PC-3 (cell line): Measurements from ENCODE around the gene GORASP1. TPM values are rescaled to one million over a fixed set of nuclear protein-coding genes. Genes with fewer than 3 reads are reported as not detected.

Experiments used
- ATAC-seq: fragments of 200-7000 bp; cut with Tn5 transposase; 2 replicates; pipeline ENCODE4 v1.9.1; 2020; ENCODE audit warnings: mild to moderate bottlenecking, moderate library complexity
- BruUV-seq: library from RNA; stranded (reverse); fragments of 400-500 nt; replicated peaks from 2 replicates; lab custom pipeline; 2021; lab: Mats Ljungman, UMichigan
- CTCF ChIA-PET: fragments of 300-600 bp; sonication (Branson Sonifier 250); formaldehyde crosslinking; loops from one replicate; lab custom pipeline; 2022; ENCODE audit warnings: antibody characterized with exemption; lab: Charles Lee
- POLR2A ChIA-PET: fragments of 300-600 bp; sonication (Branson Sonifier 250); formaldehyde crosslinking; loops from one replicate; lab custom pipeline; 2022; ENCODE audit warnings: antibody characterized with exemption; ENCODE audit not compliant: unreplicated experiment; lab: Charles Lee
- DNase-seq: peaks from one replicate; pipeline ENCODE4 v3.0.0-alpha.2; 2015
- H2AFZ ChIP-seq: fragments of 300-600 bp; sonication (generic); 2 replicates; pipeline ENCODE4 v1.6.0; 2016; ENCODE audit warnings: antibody characterized with exemption, low read length
- H3F3A ChIP-seq: fragments of 300-600 bp; sonication (generic); one replicate; pipeline ENCODE4 v1.6.0; 2017; ENCODE audit warnings: antibody characterized with exemption, low read length, control low read depth, mild to moderate bottlenecking; ENCODE audit not compliant: unreplicated experiment
- H3K27ac ChIP-seq: fragments of 300-600 bp; sonication (generic); 2 replicates; pipeline ENCODE4 v1.5.1; 2016; ENCODE audit warnings: mild to moderate bottlenecking, low read length
- H3K27me3 ChIP-seq: fragments of 300-600 bp; sonication (generic); 2 replicates; pipeline ENCODE4 v1.6.1; 2016; ENCODE audit warnings: low read length, mixed read lengths
- H3K36me3 ChIP-seq: fragments of 300-600 bp; sonication (generic); 2 replicates; pipeline ENCODE4 v1.6.1; 2016; ENCODE audit warnings: low read depth, mixed run types, low read length, mixed read lengths
- H3K4me1 ChIP-seq: fragments of 300-600 bp; sonication (generic); 2 replicates; pipeline ENCODE4 v1.5.1; 2016; ENCODE audit warnings: low read length; ENCODE audit not compliant: insufficient read depth
- H3K4me2 ChIP-seq: fragments of 300-600 bp; sonication (generic); 2 replicates; pipeline ENCODE4 v1.6.0; 2016; ENCODE audit warnings: low read length
- H3K4me3 ChIP-seq: fragments of 300-600 bp; sonication (generic); 2 replicates; pipeline ENCODE4 v1.5.1; 2016; ENCODE audit warnings: mild to moderate bottlenecking, low read length, mixed read lengths
- H3K79me2 ChIP-seq: fragments of 300-600 bp; sonication (generic); 2 replicates; pipeline ENCODE4 v1.6.1; 2017; ENCODE audit warnings: low read length, mixed read lengths
- H3K9ac ChIP-seq: fragments of 300-600 bp; sonication (generic); 2 replicates; pipeline ENCODE4 v1.6.0; 2016; ENCODE audit warnings: mild to moderate bottlenecking, low read length
- H3K9me2 ChIP-seq: fragments of 300-600 bp; sonication (generic); replicated peaks from 2 replicates; pipeline ENCODE4 v1.6.1; 2016; ENCODE audit warnings: mixed run types, low read length, mixed read lengths
- H3K9me3 ChIP-seq: fragments of 300-600 bp; sonication (generic); 2 replicates; pipeline ENCODE4 v1.6.1; 2016; ENCODE audit warnings: low read length, mixed read lengths
- H4K20me1 ChIP-seq: fragments of 300-600 bp; sonication (generic); 2 replicates; pipeline ENCODE4 v1.6.1; 2016; ENCODE audit warnings: low read length, mixed read lengths
- CTCF ChIP-seq: fragments of 300-600 bp; sonication (generic); conservative IDR thresholded peaks from 2 replicates; pipeline ENCODE4 v1.5.1; 2017; ENCODE audit warnings: antibody characterized with exemption, low read depth, mild to moderate bottlenecking, low read length
- EZH2 ChIP-seq: fragments of 300-600 bp; sonication (generic); IDR thresholded peaks from one replicate; pipeline ENCODE4 v1.6.1; 2017; ENCODE audit warnings: antibody characterized with exemption, mild to moderate bottlenecking, low read length; ENCODE audit not compliant: unreplicated experiment
- EZH2phosphoT487 ChIP-seq: fragments of 300-600 bp; sonication (generic); IDR thresholded peaks from 2 replicates; pipeline ENCODE4 v1.6.1; 2018; ENCODE audit warnings: mild to moderate bottlenecking, antibody characterized with exemption, low read length, borderline replicate concordance
- intact Hi-C: fragments of 100-400 bp; cut with micrococcal nuclease; formaldehyde crosslinking; loops from 2 replicates; pipeline ENCODE4 v1.9.0; 2023
- total RNA-seq: library from RNA; depleted of rRNA; stranded (reverse); fragments of >200 nt; gene quantifications from 2 replicates; pipeline ENCODE4 v1.2.3, GENCODE V29; 2014

Gene GORASP1
- total RNA-seq, 1 experiment from 2014 or later: 47.4 TPM

- CTCF ChIA-PET: no interaction called here
- Histone ChIP-seq H2AFZ (no peak overlapping the region), H3K79me2 (no peaks in the 10 kb centered on the region), H3K9me2 (no peaks in the 10 kb centered on the region), H3K9ac (no peak overlapping the region), H3K4me3 (no peak overlapping the region), H3K27me3 (no peaks in the 10 kb centered on the region), H3K9me3 (no peaks in the 10 kb centered on the region), H4K20me1 (no peaks in the 10 kb centered on the region), H3K27ac (no peak overlapping the region), H3K4me1 (peaks cover 18% of the 10 kb centered on the region), H3K36me3 (no peaks in the 10 kb centered on the region), H3K4me2 (no peak overlapping the region), H3F3A (no peaks in the 10 kb centered on the region)
- ATAC-seq: peak; percentile 7; the same call in 1 of the 2 replicates
- POLR2A ChIA-PET: no interaction called here
- no TSS peak for BruUV-seq
- TF ChIP-seq EZH2phosphoT487 (no peak), CTCF (no peak), EZH2 (no peak)
- intact Hi-C loops: no loop called here
- peak; percentile 35 for DNase-seq
Measured at GRCh38 chr3:39133093-39133490, 25.7 kb upstream of the GORASP1 start.

GRCh38 chr3:39132096-39133092 is 25.0 kb upstream of the GORASP1 start:
- Histone ChIP-seq H3K36me3 (no peaks in the 10 kb centered on the region), H3K27me3 (no peaks in the 10 kb centered on the region), H3K4me2 (0 out of 2 replicates have a peak overlapping the region, but pooled peaks have one; percentile 27), H3K79me2 (no peaks in the 10 kb centered on the region), H3K27ac (peak overlapping the region; percentile 21; the same call in 1 of the 2 replicates), H3K9me3 (no peaks in the 10 kb centered on the region), H3F3A (no peaks in the 10 kb centered on the region), H3K4me3 (no peak overlapping the region), H3K4me1 (peaks cover 21% of the 10 kb centered on the region), H3K9ac (no peak overlapping the region), H2AFZ (no peak overlapping the region), H4K20me1 (no peaks in the 10 kb centered on the region), H3K9me2 (no peaks in the 10 kb centered on the region)
- ChIA-PET CTCF (no interaction called here), POLR2A (no interaction called here)
- ATAC-seq (peak; percentile 54; the same call in 1 of the 2 replicates), DNase-seq (peak; percentile 71)
- BruUV-seq: no TSS peak
- TF ChIP-seq CTCF (no peak), EZH2phosphoT487 (no peak), EZH2 (no peak)
- intact Hi-C loops: no loop called here
